Measurements from ENCODE around the gene WNT6. TPM values are rescaled to one million over a fixed set of nuclear protein-coding genes. Genes with fewer than 3 reads are reported as not detected.

The WNT6 gene
- polyA plus RNA-seq, 1 donor = 0.45 TPM

GRCh38 chr2:218894151-218894879 lies 34.7 kb downstream of the WNT6 start:
- DNase-seq = no peak

- DNase-seq = no peak
Measured at GRCh38 chr2:218894880-218895157, 35.2 kb downstream of the WNT6 start.

GRCh38 chr2:218895326-218895725 lies 35.7 kb downstream of the WNT6 start:
- no peak for DNase-seq

GRCh38 chr2:218895759-218896500 lies 36.3 kb downstream of the WNT6 start:
- no peak for DNase-seq

- no peak for DNase-seq
Measured at GRCh38 chr2:218896501-218897393, 37.1 kb downstream of the WNT6 start.

GRCh38 chr2:218897394-218898108 lies 37.9 kb downstream of the WNT6 start:
- no peak for DNase-seq

- DNase-seq = peak; percentile 64
Measured at GRCh38 chr2:218898109-218898878, 38.7 kb downstream of the WNT6 start.

GRCh38 chr2:218899147-218899546 lies 39.5 kb downstream of the WNT6 start:
- no peak for DNase-seq

GRCh38 chr2:218902427-218902826 lies 42.8 kb downstream of the WNT6 start:
- DNase-seq = no peak

GRCh38 chr2:218904176-218904575 lies 44.6 kb downstream of the WNT6 start:
- no peak for DNase-seq

GRCh38 chr2:218908721-218909619 lies 49.4 kb downstream of the WNT6 start:
- DNase-seq = peak; percentile 84

GRCh38 chr2:218910741-218911140 lies 51.1 kb downstream of the WNT6 start:
- DNase-seq = no peak

GRCh38 chr2:218920504-218920903 lies 60.9 kb downstream of the WNT6 start:
- DNase-seq = no peak

Other genes with a start within 250 kb of the WNT6 start
- 16.8 TPM for gene ZNF142, start 200.2 kb upstream of the WNT6 start, polyA plus RNA-seq (ENCODE audit: insufficient read length)
- 38.9 TPM for gene BCS1L, start 200.1 kb upstream of the WNT6 start, polyA plus RNA-seq (ENCODE audit: insufficient read length)
- gene RNF25, start 187.8 kb upstream of the WNT6 start, polyA plus RNA-seq (ENCODE audit: insufficient read length) = 29.4 TPM
- gene STK36, start 187.7 kb upstream of the WNT6 start, polyA plus RNA-seq (ENCODE audit: insufficient read length) = 28.0 TPM
- 26.8 TPM for gene TTLL4, start 149.0 kb upstream of the WNT6 start, polyA plus RNA-seq (ENCODE audit: insufficient read length)
- gene CYP27A1, start 77.7 kb upstream of the WNT6 start, polyA plus RNA-seq (ENCODE audit: insufficient read length) = 25.4 TPM
- gene PRKAG3, start 28.0 kb upstream of the WNT6 start, polyA plus RNA-seq (ENCODE audit: insufficient read length) = 44.4 TPM
- gene WNT10A, start 21.0 kb downstream of the WNT6 start, polyA plus RNA-seq (ENCODE audit: insufficient read length) = 0.23 TPM
- gene CDK5R2, start 99.9 kb downstream of the WNT6 start, polyA plus RNA-seq (ENCODE audit: insufficient read length) = not detected
- gene FEV, start 125.4 kb downstream of the WNT6 start, polyA plus RNA-seq (ENCODE audit: insufficient read length) = 0.58 TPM
- gene CRYBA2, start 133.6 kb downstream of the WNT6 start, polyA plus RNA-seq (ENCODE audit: insufficient read length) = not detected
- gene CFAP65, start 181.7 kb downstream of the WNT6 start, polyA plus RNA-seq (ENCODE audit: insufficient read length) = not detected
- not detected for gene IHH, start 201.1 kb downstream of the WNT6 start, polyA plus RNA-seq (ENCODE audit: insufficient read length)

Data from hindlimb muscle (tissue), 1 donor.